Measurements from ENCODE around the gene DGKQ. TPM values are rescaled to one million over a fixed set of nuclear protein-coding genes. Genes with fewer than 3 reads are reported as not detected.
A peak's percentile ranks its signal among the peaks of the same experiment; 100 is the strongest.

DGKQ gene
- total and polyA plus RNA-seq, 2 of the 13 experiments (the other 11 are each of a cell fraction or from before 2014, with no cell fraction given) = 4.5 to 7.2 TPM

GRCh38 chr4:993111-994029 is 20.0 kb upstream of the DGKQ start, which contains the start of gene SLC26A1 (continued):
- TF ChIP-seq ZBTB46 (CRISPR knock-in tag; IDR thresholded peaks at IDR 0.05; ENCODE audit: borderline replicate concordance) (no peak), DR1 (CRISPR knock-in tag; IDR thresholded peaks at IDR 0.05) (no peak), IKZF5 (CRISPR knock-in tag; IDR thresholded peaks at IDR 0.05) (no peak; the same call in 1 of the 2 replicates), ZBTB10 (CRISPR knock-in tag; IDR thresholded peaks at IDR 0.05; ENCODE audit: borderline replicate concordance) (no peak), ZNF317 (CRISPR knock-in tag; IDR thresholded peaks at IDR 0.05) (no peak), ZFY (CRISPR knock-in tag; IDR thresholded peaks at IDR 0.05) (peak; percentile 70), RXRB (CRISPR knock-in tag; IDR thresholded peaks at IDR 0.05; ENCODE audit: borderline replicate concordance) (peak; percentile 7; the same call in 1 of the 2 replicates), NR2F6 (IDR thresholded peaks at IDR 0.05) (no peak; the same call in 1 of the 2 replicates), NR2F6 (CRISPR knock-in tag; IDR thresholded peaks at IDR 0.05) (peak; percentile 69), ELK4 (CRISPR knock-in tag; IDR thresholded peaks at IDR 0.05; ENCODE audit: borderline replicate concordance) (no peak), ZSCAN22 (CRISPR knock-in tag; IDR thresholded peaks at IDR 0.05) (no peak), ARID5B (CRISPR knock-in tag; IDR thresholded peaks at IDR 0.05) (peak; percentile 10; the same call in 1 of the 2 replicates), TAF15 (IDR thresholded peaks at IDR 0.05; ENCODE audit: low read depth, low read length, poor library complexity, severe bottlenecking) (peak; percentile 50), SATB2 (CRISPR knock-in tag; IDR thresholded peaks at IDR 0.05) (no peak), TBX3 (IDR thresholded peaks at IDR 0.05; ENCODE audit: borderline replicate concordance) (no peak), ZNF138 (CRISPR knock-in tag; IDR thresholded peaks at IDR 0.05; ENCODE audit: low read depth) (peak; percentile 65; the same call in 1 of the 2 replicates), SKI (IDR thresholded peaks at IDR 0.05; ENCODE audit: partially characterized antibody) (no peak)
